ENCODE measurements around the gene ZNF580.

DNA sequence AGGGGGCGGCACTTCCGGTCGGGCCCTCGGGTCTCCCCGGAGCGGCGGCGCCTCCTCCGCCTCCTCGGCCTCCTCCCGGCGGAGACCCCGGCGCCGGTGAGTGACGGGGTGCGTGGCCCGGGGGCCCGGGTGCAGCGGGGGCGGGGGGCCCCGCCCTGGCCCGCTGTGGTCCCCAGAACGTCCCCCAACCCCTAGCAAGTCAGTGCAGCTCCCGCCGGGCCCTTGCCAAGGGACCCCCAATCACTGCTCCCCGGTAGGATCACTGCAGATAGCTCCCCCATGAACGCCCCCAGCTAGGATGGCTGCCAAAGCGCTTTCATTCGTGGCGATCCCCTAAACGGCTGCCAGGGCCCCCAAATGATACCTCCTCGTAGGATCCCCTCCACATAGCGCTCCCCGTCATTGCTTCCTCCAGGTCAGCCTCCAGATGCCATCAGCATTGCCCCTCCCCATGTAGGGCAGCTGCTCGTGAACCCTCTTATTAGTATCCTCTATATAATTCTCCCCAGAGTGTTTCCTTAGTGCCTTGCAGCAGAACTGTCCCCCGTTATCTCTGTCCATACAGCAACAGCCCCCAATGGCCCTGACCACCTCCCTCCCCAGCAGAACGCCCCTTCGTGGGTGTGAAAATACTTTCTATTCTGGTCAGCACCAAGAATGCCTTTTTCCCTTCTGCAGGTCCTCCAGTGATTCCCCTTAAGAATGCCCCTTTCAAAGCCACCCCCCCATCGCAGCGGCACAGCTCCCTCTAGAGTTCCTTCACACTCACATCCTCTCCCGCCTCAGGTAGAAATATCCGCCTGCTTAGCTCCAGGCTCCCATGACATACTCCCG is 34.9 kb upstream of the ZNF580 start, which contains the start of gene ZNF865:
- TF ChIP-seq, protein P1, sequence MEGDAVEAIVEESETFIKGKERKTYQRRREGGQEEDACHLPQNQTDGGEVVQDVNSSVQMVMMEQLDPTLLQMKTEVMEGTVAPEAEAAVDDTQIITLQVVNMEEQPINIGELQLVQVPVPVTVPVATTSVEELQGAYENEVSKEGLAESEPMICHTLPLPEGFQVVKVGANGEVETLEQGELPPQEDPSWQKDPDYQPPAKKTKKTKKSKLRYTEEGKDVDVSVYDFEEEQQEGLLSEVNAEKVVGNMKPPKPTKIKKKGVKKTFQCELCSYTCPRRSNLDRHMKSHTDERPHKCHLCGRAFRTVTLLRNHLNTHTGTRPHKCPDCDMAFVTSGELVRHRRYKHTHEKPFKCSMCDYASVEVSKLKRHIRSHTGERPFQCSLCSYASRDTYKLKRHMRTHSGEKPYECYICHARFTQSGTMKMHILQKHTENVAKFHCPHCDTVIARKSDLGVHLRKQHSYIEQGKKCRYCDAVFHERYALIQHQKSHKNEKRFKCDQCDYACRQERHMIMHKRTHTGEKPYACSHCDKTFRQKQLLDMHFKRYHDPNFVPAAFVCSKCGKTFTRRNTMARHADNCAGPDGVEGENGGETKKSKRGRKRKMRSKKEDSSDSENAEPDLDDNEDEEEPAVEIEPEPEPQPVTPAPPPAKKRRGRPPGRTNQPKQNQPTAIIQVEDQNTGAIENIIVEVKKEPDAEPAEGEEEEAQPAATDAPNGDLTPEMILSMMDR (conservative IDR thresholded peaks at IDR 0.05; ENCODE audit: low read length) = peak; percentile 88
- TF ChIP-seq EZH2phosphoT487 (IDR thresholded peaks at IDR 0.05; ENCODE audit: borderline replicate concordance, low read depth, low read length) = no peak

All from OCI-LY7 (cell line).